ENCODE measurements around the gene LYPD5.
A peak's percentile ranks its signal among the peaks of the same experiment; 100 is the strongest.
"Not testable (repeated sequence)": the region's sequence is repeated elsewhere in the genome, so short reads cannot be mapped to it uniquely, and the experiment has no call there.

LYPD5 gene

GRCh38 chr19:43765109-43765876 is 37.0 kb downstream of the LYPD5 start:
- H3K27me3 Mint-ChIP-seq = no peaks in the 10 kb centered on the region
- peaks cover 52% of the 10 kb centered on the region for H3K4me1 Mint-ChIP-seq
- peak overlapping the region; percentile 91 for H3K27ac Mint-ChIP-seq
- peak; percentile 82 for DNase-seq
- H3K36me3 Mint-ChIP-seq = peaks cover 41% of the 10 kb centered on the region
- H3K9me3 Mint-ChIP-seq = no peaks in the 10 kb centered on the region
- H3K4me3 Mint-ChIP-seq = peak overlapping the region; percentile 37
- CTCF ChIA-PET = interaction anchor here (0.7 to 7.7 kb wide), 5 partner anchors 12 to 96 kb away, joined by 3 to 162 read pairs (median 44); partner anchors contain the start of genes KCNN4, PLAUR and SMG9

GRCh38 chr19:43764684-43765083 is 37.6 kb downstream of the LYPD5 start:
- H3K36me3 Mint-ChIP-seq = peaks cover 35% of the 10 kb centered on the region
- H3K9me3 Mint-ChIP-seq, H3K27me3 Mint-ChIP-seq, DNase-seq: not testable (repeated sequence)
- peak overlapping the region; percentile 91 for H3K27ac Mint-ChIP-seq
- peak overlapping the region; percentile 37 for H3K4me3 Mint-ChIP-seq
- H3K4me1 Mint-ChIP-seq = peaks cover 52% of the 10 kb centered on the region
- CTCF ChIA-PET = interaction anchor here (3.3 to 7.7 kb wide), 4 partner anchors 11 to 96 kb away, joined by 16 to 162 read pairs (median 56); partner anchors contain the start of genes KCNN4, PLAUR and SMG9

- H3K27ac Mint-ChIP-seq = peak overlapping the region; percentile 43
- H3K4me3 Mint-ChIP-seq = no peak overlapping the region
- no peaks in the 10 kb centered on the region for H3K9me3 Mint-ChIP-seq
- DNase-seq = no peak
- peaks cover 27% of the 10 kb centered on the region for H3K36me3 Mint-ChIP-seq
- H3K4me1 Mint-ChIP-seq = peaks cover 59% of the 10 kb centered on the region
- CTCF ChIA-PET = interaction anchor here (7.5 to 7.7 kb wide), 3 partner anchors 10 to 18 kb away, joined by 44 to 162 read pairs (median 68); partner anchors contain the start of genes KCNN4 and SMG9
- no peaks in the 10 kb centered on the region for H3K27me3 Mint-ChIP-seq
Observed at GRCh38 chr19:43763473-43763939, 38.7 kb downstream of the LYPD5 start.

GRCh38 chr19:43762814-43763213 is 39.4 kb downstream of the LYPD5 start:
- CTCF ChIA-PET = interaction anchor here (7.5 to 7.7 kb wide), 3 partner anchors 9 to 18 kb away, joined by 44 to 162 read pairs (median 68); partner anchors contain the start of genes KCNN4 and SMG9

GRCh38 chr19:43760941-43761340 is 41.3 kb downstream of the LYPD5 start:
- CTCF ChIA-PET = interaction anchor here (2.5 kb wide), 1 partner anchor 18 kb away, joined by 7 read pairs; no protein-coding TSS in a partner anchor
- H3K27me3 Mint-ChIP-seq = no peaks in the 10 kb centered on the region
- no peak overlapping the region for H3K27ac Mint-ChIP-seq
- DNase-seq = no peak
- H3K4me3 Mint-ChIP-seq = no peak overlapping the region
- H3K4me1 Mint-ChIP-seq = peaks cover 57% of the 10 kb centered on the region
- H3K9me3 Mint-ChIP-seq = no peaks in the 10 kb centered on the region
- peaks cover 20% of the 10 kb centered on the region for H3K36me3 Mint-ChIP-seq

More at GRCh38 chr19:43762814-43763213, 39.4 kb downstream of the LYPD5 start:
- Mint-ChIP-seq H3K27ac (peak overlapping the region; percentile 55), H3K27me3 (no peaks in the 10 kb centered on the region), H3K4me3 (no peak overlapping the region), H3K9me3 (no peaks in the 10 kb centered on the region), H3K36me3 (peaks cover 25% of the 10 kb centered on the region), H3K4me1 (peaks cover 60% of the 10 kb centered on the region)
- no peak for DNase-seq

GRCh38 chr19:43759515-43759914 is 42.7 kb downstream of the LYPD5 start:
- Mint-ChIP-seq H3K4me3 (no peak overlapping the region), H3K27ac (no peak overlapping the region), H3K27me3 (peaks cover 3% of the 10 kb centered on the region), H3K4me1 (peaks cover 51% of the 10 kb centered on the region), H3K9me3 (no peaks in the 10 kb centered on the region), H3K36me3 (peaks cover 18% of the 10 kb centered on the region)
- no peak for DNase-seq
- CTCF ChIA-PET = interaction anchor here (2.5 kb wide), 1 partner anchor 19 kb away, joined by 7 read pairs; no protein-coding TSS in a partner anchor

GRCh38 chr19:43755256-43755801 is 46.9 kb downstream of the LYPD5 start:
- H3K27me3 Mint-ChIP-seq = peaks cover 3% of the 10 kb centered on the region
- H3K4me1 Mint-ChIP-seq = peaks cover 62% of the 10 kb centered on the region
- H3K27ac Mint-ChIP-seq = peak overlapping the region; percentile 99
- CTCF ChIA-PET = interaction anchor here (1.0 to 6.0 kb wide), 3 partner anchors 10 to 24 kb away, joined by 3 to 68 read pairs (median 7); no protein-coding TSS in a partner anchor
- H3K4me3 Mint-ChIP-seq = peak overlapping the region; percentile 92
- peaks cover 39% of the 10 kb centered on the region for H3K36me3 Mint-ChIP-seq
- DNase-seq = peak; percentile 88
- no peaks in the 10 kb centered on the region for H3K9me3 Mint-ChIP-seq

GRCh38 chr19:43754503-43755255 is 47.6 kb downstream of the LYPD5 start, which contains the start of gene SMG9:
SMG9 (minus strand) TSS chr19:43754962; CDS start chr19:43750741, 4,221 bp downstream.
- no peaks in the 10 kb centered on the region for H3K9me3 Mint-ChIP-seq
- peaks cover 63% of the 10 kb centered on the region for H3K4me1 Mint-ChIP-seq
- H3K27me3 Mint-ChIP-seq = peaks cover 3% of the 10 kb centered on the region
- CTCF ChIA-PET = interaction anchor here (0.7 to 6.0 kb wide), 3 partner anchors 9 to 160 kb away, joined by 3 to 68 read pairs (median 7); no protein-coding TSS in a partner anchor
- H3K36me3 Mint-ChIP-seq = peaks cover 44% of the 10 kb centered on the region
- DNase-seq = peak; percentile 99
- peak within 1 kb of the TSS; percentile 99 for H3K27ac Mint-ChIP-seq
- peak within 1 kb of the TSS; percentile 92 for H3K4me3 Mint-ChIP-seq

GRCh38 chr19:43754253-43754502 is 48.1 kb downstream of the LYPD5 start:
- peaks cover 46% of the 10 kb centered on the region for H3K36me3 Mint-ChIP-seq
- no peak for DNase-seq
- H3K27ac Mint-ChIP-seq = peak overlapping the region; percentile 99
- CTCF ChIA-PET = interaction anchor here (1.2 to 6.0 kb wide), 2 partner anchors 9 to 11 kb away, joined by 7 to 68 read pairs; no protein-coding TSS in a partner anchor
- peaks cover 3% of the 10 kb centered on the region for H3K27me3 Mint-ChIP-seq
- no peaks in the 10 kb centered on the region for H3K9me3 Mint-ChIP-seq
- peaks cover 58% of the 10 kb centered on the region for H3K4me1 Mint-ChIP-seq
- peak overlapping the region; percentile 92 for H3K4me3 Mint-ChIP-seq

GRCh38 chr19:43752287-43752875 is 49.9 kb downstream of the LYPD5 start:
- Mint-ChIP-seq H3K27me3 (peaks cover 3% of the 10 kb centered on the region), H3K4me3 (peak overlapping the region; percentile 92), H3K4me1 (peaks cover 50% of the 10 kb centered on the region), H3K27ac (no peak overlapping the region), H3K36me3 (peaks cover 54% of the 10 kb centered on the region), H3K9me3 (no peaks in the 10 kb centered on the region)
- CTCF ChIA-PET = interaction anchor here (1.5 to 6.0 kb wide), 2 partner anchors 13 to 27 kb away, joined by 4 to 68 read pairs; no protein-coding TSS in a partner anchor
- DNase-seq = no peak

- Mint-ChIP-seq H3K27me3 (peaks cover 3% of the 10 kb centered on the region), H3K4me1 (peaks cover 46% of the 10 kb centered on the region), H3K27ac (peak overlapping the region; percentile 55), H3K4me3 (no peak overlapping the region), H3K9me3 (no peaks in the 10 kb centered on the region), H3K36me3 (peaks cover 55% of the 10 kb centered on the region)
- no peak for DNase-seq
- CTCF ChIA-PET = interaction anchor here (1.5 to 6.0 kb wide), 2 partner anchors 14 to 28 kb away, joined by 4 to 68 read pairs; no protein-coding TSS in a partner anchor
Observed at GRCh38 chr19:43751466-43752220, 50.6 kb downstream of the LYPD5 start.

- CTCF ChIA-PET = interaction anchor here (0.7 to 1.5 kb wide), 3 partner anchors 14 to 81 kb away, joined by 3 to 4 read pairs (median 3); no protein-coding TSS in a partner anchor
- Mint-ChIP-seq H3K27me3 (peaks cover 3% of the 10 kb centered on the region), H3K4me1 (peaks cover 38% of the 10 kb centered on the region), H3K36me3 (peaks cover 59% of the 10 kb centered on the region), H3K4me3 (no peak overlapping the region), H3K27ac (no peak overlapping the region), H3K9me3 (no peaks in the 10 kb centered on the region)
- DNase-seq = no peak
Observed at GRCh38 chr19:43749898-43750297, 52.3 kb downstream of the LYPD5 start.
